ENCODE data around the gene FGF9.

Gene FGF9

DNA sequence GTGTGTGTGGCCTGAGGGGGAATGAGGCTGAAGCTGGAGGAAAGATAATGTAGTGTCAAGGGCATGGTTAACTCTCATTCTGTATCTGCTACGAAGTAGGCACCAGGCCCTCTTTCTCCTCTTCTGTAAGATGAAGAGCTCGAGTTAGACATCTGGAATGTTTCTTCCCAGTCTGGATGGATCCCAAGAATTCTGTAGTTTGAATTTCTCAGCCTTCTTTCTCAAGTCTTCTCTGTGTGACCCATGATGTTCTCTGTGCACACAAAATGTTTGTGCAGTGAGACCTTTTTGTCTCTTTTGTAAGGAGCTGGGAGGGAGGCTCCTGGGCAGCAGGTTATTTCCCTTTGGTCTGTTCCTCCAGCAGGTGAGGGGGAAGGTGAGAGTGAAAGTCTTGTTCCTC lies 13.7 kb downstream of the FGF9 start:
- DNase-seq (ENCODE audit: extremely low read depth, low read depth) = no peak
- TF ChIP-seq, protein P1, sequence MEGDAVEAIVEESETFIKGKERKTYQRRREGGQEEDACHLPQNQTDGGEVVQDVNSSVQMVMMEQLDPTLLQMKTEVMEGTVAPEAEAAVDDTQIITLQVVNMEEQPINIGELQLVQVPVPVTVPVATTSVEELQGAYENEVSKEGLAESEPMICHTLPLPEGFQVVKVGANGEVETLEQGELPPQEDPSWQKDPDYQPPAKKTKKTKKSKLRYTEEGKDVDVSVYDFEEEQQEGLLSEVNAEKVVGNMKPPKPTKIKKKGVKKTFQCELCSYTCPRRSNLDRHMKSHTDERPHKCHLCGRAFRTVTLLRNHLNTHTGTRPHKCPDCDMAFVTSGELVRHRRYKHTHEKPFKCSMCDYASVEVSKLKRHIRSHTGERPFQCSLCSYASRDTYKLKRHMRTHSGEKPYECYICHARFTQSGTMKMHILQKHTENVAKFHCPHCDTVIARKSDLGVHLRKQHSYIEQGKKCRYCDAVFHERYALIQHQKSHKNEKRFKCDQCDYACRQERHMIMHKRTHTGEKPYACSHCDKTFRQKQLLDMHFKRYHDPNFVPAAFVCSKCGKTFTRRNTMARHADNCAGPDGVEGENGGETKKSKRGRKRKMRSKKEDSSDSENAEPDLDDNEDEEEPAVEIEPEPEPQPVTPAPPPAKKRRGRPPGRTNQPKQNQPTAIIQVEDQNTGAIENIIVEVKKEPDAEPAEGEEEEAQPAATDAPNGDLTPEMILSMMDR (IDR thresholded peaks at IDR 0.05; ENCODE audit: low read depth, low read length, missing control alignments) = no peak
- no peak overlapping the region for H3K4me3 ChIP-seq (replicated peaks; ENCODE audit: low read depth, low read length)

DNA sequence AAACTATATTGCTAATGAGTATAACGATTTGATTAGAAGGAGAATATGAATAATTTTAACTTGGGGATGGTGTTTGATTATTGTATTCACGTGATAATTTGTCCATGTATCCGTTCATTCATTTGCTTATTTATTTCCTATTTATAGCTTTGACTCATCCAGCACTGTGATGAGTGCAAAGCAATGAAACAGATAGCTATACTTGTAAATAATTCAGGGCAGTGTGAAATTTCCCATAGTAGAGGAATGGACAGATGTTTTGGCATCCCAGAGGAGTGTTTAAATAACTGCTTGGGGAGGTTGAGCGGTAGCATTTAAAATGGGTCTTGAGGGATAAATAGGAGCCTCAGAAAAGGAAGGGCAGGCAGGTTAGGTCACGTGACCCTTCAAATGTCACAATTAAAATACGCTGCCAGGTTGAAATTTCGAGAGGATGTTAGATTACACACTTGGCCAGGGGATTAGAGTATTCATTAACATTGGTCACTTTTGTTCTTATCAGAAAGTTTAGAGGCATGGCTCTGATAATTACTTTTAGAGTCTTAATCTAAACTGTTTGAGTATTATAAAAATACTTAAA lies 14.7 kb downstream of the FGF9 start:
- no peak for DNase-seq (ENCODE audit: extremely low read depth, low read depth)
- TF ChIP-seq, protein P1 (IDR thresholded peaks at IDR 0.05; ENCODE audit: low read depth, low read length, missing control alignments) = no peak
- no peak overlapping the region for H3K4me3 ChIP-seq (replicated peaks; ENCODE audit: low read depth, low read length)

DNA sequence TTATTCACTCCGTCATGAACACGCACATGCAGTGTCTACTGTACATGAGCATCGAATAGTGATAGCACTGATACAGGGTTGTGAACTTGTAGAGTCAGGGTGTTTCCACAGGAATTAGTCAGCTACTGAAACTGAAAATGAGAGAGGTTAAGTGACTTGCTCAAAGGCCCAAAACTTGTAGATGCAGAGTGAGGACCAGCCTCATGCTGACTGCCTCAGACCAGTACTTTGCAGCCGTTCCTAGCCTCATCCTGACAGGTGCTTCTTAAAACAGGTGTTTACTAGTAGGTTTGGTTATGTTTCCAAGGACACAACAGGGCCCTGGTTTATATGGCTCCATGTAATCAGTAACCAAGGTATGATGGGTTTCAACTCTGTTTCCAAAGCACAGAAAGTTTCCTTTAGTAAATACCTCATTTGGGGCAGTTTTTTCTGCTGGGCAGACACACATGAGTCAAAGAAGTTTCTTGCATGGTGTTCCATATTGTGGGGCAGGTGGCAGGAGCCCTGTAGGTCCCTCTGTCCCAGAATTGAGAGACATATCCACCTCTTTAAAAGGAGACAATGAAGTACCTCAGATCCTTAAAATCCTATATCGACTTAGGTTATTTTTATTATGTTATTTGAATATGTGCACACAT lies 16.0 kb downstream of the FGF9 start:
- TF ChIP-seq, protein P1 (IDR thresholded peaks at IDR 0.05; ENCODE audit: low read depth, low read length, missing control alignments) = no peak
- no peak overlapping the region for H3K4me3 ChIP-seq (replicated peaks; ENCODE audit: low read depth, low read length)
- no peak for DNase-seq (ENCODE audit: extremely low read depth, low read depth)

DNA sequence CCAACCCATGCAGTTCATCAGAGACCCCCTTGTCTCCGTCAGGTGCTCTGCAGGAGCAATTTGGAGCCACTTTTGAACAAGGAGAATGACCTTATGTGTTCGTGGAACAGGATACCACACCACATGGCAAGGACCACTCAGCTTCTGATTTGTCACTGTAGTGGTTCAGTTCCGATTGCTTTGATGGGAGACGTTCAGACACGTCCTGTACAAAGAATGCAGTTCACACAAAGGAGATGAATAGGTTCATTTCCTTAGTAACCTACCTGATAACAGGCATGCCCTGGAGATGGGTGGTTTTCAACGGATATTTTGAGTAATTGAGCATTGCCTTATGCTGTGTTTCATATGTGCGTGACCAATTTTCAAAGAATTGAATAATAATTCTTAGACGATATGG lies 17.2 kb downstream of the FGF9 start:
- no peak for DNase-seq (ENCODE audit: extremely low read depth, low read depth)
- TF ChIP-seq, protein P1 (IDR thresholded peaks at IDR 0.05; ENCODE audit: low read depth, low read length, missing control alignments) = no peak
- no peak overlapping the region for H3K4me3 ChIP-seq (replicated peaks; ENCODE audit: low read depth, low read length)

GRCh38 chr13:21689097-21689496 lies 18.2 kb downstream of the FGF9 start:
- H3K4me3 ChIP-seq (replicated peaks; ENCODE audit: low read depth, low read length) = no peak overlapping the region
- TF ChIP-seq, protein P1 (IDR thresholded peaks at IDR 0.05; ENCODE audit: low read depth, low read length, missing control alignments) = no peak
- DNase-seq (ENCODE audit: extremely low read depth, low read depth) = no peak

DNA sequence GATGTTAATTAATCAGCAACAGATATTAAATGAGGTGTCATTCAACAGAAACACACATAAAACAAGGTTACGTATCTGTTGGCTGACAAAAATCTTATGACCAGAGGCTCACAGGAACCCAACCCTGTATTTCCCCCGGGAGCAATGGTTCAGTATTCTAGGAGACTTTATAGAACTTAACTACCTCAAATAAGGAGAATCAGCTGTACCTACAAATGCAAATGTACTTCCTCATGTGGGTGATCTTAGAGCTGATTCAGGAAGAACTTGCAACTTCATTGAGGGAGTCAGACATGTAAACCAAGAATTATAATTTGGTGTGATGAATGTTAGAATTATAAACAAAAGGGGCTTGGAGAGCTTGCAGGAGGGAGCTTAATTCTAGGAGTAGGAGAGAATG lies 20.1 kb downstream of the FGF9 start:
- TF ChIP-seq, protein P1 (IDR thresholded peaks at IDR 0.05; ENCODE audit: low read depth, low read length, missing control alignments) = no peak

More for the DNA sequence above, 20.1 kb downstream of the FGF9 start:
- no peak for DNase-seq (ENCODE audit: extremely low read depth, low read depth)
- no peak overlapping the region for H3K4me3 ChIP-seq (replicated peaks; ENCODE audit: low read depth, low read length)

All from HFF-Myc (cell line).